CD4-positive, alpha-beta T cell treated with Interleukin-15 for 1 hour (primary cell): ENCODE results near the gene CXorf58.
A peak's percentile ranks its signal among the peaks of the same experiment; 100 is the strongest.
"Not testable (repeated sequence)": the region's sequence is repeated elsewhere in the genome, so short reads cannot be mapped to it uniquely, and the experiment has no call there.

Experiments
- DNase-seq: peaks from one replicate; pipeline ENCODE4 v3.0.0-alpha.2; 2020

Gene CXorf58

GRCh38 chrX:23907498-23908218 lies at the start of gene CXorf58, which contains the start of gene APOO:
CXorf58 (plus strand) TSS chrX:23908006; CDS start chrX:23910303, 2,297 bp downstream.
APOO (minus strand) TSS chrX:23907938; CDS start chrX:23907702, 236 bp downstream.
- peak; percentile 95 for DNase-seq

GRCh38 chrX:23859238-23859637 lies 48.6 kb upstream of the CXorf58 start:
- not testable (repeated sequence) for DNase-seq

DNA sequence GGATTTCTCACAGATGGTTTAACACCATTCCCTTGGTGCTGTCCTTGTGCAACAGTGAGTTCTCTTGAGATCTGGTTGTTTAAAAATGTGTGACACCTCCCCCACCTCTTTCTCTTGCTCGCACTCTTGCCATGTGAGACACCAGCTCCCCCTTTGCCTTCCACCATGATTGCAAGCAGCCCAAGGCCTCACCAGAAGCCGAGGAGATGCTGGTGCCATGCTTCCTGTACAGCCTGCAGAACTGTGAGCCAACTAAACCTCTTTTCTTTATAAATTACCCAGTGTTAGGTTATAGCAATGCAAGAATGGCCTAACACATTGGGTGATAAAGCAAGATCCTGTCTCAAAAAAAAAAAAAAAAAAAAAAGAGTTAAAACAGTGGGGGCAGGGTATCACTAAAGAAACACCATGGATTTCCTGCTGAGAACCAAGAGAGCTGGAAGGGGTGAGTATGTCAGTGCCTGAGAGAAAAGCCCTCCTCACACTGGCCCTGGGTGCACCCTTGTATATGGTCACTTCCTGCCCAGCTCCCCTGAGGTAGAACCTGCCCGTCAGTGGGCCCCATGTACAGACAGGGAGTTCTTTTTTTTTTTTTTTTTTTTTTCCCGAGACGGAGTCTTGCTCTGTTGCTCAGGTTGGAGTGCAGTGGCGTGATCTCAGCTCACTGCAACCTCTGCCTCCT lies 46.5 kb upstream of the CXorf58 start:
- no peak for DNase-seq

GRCh38 chrX:23861952-23862351 lies 45.9 kb upstream of the CXorf58 start:
- DNase-seq, result not testable (repeated sequence)

- DNase-seq, result no peak
Observed at GRCh38 chrX:23864742-23865326, 43.0 kb upstream of the CXorf58 start.

- no peak for DNase-seq
Observed at GRCh38 chrX:23870041-23870440, 37.8 kb upstream of the CXorf58 start.

DNA sequence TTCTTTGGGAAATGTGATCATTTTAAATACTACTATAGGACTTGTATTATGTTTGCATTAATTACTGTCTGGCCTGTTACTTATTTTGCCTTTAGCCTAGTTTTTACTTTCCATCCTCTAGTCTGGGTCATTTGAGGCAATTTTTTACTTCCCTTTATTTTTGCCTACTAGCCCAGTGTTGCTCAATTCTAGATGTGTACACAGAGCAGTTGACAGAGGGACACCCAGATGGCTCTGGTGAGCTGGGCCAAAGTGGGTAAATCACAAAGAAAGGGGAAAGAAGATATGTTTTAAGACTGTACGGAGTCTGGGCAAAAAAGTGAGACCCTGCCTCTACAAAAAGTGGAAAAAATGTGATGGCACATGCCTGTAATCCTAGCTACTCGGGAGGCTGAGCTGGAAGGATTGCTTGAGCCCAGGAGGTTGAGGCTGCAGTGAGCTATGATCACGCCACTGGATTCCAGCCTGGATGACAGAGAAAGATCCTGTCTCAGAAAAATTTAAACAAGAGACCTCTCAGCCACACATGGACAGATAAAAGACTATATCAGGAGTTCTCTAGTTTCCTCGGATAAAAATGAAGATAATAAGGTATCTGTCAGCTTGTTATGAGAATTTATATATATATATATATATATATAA lies 35.8 kb upstream of the CXorf58 start:
- peak; percentile 20 for DNase-seq

DNA sequence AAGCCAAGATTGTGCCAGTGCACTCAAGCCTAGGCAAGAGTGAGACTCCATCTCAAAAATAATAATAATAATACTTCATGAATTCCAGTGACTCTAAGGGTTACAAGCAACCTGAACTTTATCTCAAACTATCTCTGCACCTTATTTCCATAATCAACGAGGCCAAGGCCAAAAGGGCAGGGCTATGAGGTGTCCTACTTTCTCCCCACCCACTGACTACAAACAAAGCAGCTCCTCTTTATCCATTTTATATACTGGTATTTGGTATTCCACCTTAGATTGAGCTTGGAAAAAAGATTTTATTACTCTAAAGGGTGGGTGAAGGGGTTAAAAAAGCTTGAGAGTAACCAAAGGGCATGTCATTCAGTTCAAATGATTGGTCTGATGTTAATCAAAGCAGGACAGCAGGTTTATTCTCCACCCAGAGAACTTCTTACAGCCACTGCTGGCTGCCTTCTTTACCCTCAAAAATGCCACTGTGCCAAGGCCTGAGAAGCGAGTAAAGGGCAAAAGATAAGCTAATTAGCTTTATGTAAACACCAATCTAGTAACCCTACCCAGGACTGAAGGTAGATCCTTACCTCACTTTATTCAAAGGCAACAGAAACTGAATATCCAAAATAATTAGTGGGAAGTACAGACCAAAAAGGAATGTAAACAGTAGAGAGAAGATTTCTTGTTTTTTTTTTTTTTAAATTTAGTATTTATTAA lies 28.3 kb upstream of the CXorf58 start:
- DNase-seq, result no peak

GRCh38 chrX:23883737-23884354 lies 24.0 kb upstream of the CXorf58 start:
- DNase-seq, result no peak

DNA sequence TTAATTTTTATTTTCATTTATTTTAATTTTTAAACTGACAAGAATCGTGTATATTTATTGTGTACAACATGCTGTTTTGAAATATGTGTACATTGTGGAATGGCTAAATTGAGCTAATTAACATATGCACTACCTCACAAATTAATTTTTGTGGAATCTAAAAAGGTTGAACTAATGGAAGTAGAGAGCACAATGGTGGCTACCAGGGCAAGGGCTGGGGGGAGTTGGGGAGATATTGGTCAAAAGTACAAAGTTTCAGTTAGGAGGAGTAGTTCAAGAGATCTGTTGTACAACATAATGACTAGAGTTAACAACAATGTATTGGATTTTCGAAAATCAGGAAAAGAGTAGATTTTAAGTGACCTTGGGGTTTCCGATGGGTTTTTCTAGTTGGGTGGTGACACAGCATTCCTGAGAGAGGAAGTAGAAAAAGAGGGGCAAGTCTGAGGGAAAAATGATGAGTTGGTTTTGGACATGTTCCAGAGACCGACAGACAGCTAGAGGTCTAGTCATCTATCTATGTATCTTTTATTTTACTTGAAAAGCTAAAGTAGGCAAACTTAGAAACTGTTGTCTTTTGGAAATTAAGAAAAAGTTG lies 23.3 kb upstream of the CXorf58 start:
- DNase-seq, result no peak

GRCh38 chrX:23885803-23886202 lies 22.0 kb upstream of the CXorf58 start:
- no peak for DNase-seq

DNA sequence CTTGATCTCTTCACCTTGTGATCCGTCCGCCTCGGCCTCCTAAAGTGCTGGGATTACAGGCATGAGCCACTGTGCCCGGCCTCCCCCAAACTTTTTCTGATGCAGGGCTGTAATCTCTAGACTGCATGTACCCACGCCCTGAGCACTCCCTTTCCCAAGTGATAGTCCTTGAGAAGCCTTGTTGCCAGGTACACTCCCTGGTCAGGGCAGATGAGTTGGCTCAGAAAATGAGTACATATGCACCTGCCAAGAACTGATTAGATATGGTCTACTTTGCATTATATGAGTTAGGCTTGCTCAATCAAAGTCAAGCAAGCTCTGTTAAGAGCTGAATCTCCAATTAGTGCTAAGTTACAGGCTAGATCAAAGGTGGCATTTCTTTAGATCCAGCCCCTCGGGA lies 20.4 kb upstream of the CXorf58 start:
- no peak for DNase-seq

DNA sequence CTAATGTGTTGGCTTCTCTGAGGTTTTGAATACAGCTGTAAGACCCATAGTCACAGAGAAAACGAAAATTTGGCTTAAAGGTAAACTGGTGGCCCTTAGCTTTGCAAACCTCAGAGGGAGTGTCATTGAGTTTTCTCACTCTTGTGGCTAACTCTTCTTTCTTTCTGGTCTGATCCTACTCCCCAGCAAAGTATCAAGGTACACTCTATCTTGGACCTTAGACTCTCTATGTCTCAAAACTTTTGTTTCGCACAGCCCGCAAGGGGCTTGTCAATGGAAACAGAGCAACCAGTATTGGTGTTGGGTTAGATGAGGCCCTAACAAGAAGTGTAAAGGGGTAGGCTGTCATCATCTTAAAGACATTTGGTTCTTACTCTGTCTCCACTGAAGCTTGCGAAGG lies 19.9 kb upstream of the CXorf58 start:
- DNase-seq, result no peak

GRCh38 chrX:23888887-23889501 lies 18.8 kb upstream of the CXorf58 start:
- DNase-seq, result no peak

- DNase-seq, result no peak
Observed at GRCh38 chrX:23890933-23891332, 16.9 kb upstream of the CXorf58 start.

- not testable (repeated sequence) for DNase-seq
Observed at GRCh38 chrX:23894993-23895392, 12.8 kb upstream of the CXorf58 start.

DNA sequence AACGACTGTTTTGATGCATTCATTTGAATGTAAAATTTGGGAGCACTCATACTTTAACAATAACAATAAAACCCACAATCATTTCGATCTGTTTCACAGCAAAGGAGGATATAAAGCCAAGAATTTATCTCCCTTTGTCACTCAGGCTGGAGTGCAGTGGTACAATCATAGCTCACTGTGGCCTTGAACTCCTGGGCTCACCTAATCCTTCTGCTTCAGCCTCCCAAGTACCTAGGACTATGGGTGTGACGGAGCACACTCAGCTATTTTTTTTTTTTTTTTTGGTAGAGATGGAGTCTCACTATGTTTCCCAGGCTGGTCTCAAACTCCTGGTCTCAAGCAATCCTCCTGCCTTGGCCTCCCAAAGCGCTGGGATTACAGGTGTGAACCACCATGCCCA lies 11.3 kb upstream of the CXorf58 start:
- DNase-seq, result not testable (repeated sequence)

DNA sequence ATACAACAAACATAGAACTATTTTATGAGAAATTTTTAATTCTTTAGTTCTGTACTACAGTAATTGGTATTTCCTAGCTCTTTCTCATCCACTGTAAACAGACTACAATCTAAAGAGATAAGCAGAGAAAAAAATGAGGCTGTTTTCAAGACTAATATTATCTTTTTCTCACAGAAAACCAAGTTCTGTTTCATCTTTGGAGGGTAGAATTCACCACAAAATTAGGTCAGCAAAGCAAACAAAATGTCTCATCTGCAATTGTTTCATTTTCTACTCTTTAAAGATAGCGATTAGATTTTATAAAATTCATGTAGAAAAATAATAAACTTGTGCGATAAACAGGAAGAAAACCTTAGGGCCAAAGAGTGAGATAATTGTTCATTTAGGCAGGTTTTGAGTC lies 10.8 kb upstream of the CXorf58 start:
- DNase-seq, result no peak

DNA sequence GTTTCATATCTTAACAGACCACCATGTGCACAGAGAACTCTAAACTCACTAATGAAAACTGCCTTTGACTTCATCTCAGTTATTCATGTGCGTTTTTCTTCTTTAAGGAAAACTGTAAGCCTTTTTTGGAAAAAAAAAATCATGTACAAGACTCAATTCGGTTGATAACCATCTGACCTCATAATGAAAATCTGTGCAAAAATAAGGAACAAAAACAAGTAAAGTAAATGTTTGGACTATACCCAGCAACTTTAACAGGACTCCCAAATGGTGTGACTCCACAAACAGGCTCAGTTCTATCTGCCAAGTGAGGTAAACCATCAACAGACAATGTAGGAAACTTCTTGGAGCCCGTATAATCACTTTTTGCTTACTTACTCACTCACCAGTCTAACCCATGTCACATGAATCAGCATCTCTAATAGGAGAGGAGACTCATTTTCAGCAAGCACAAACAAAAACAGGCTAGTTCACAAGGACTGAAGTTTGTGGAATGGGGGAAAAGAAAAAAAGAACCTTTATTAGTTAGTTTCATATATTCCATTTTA lies 9.3 kb upstream of the CXorf58 start:
- DNase-seq, result no peak

GRCh38 chrX:23900220-23900797 lies 7.5 kb upstream of the CXorf58 start:
- peak; percentile 20 for DNase-seq

DNA sequence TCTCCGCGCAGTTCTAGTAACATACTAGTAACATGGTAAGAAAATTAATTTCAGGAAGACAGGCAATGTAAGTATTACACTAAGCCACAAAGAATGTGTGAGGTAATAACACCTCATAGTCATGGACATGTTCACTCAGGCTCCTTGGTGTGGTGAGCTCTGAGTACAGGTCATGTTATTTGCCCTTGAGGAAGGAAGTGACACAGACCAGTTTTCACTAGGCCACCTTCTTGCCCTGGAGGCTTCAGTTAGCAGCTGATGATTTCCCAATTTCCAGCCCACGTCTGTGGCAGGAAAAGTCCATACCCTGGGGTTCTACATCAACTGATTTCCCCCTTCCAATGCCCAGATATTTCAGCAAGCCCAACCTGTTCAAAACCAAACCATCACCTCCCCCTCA lies 6.7 kb upstream of the CXorf58 start:
- DNase-seq, result peak; percentile 32
